K562 (cell line): ENCODE measurements around the gene PNPO. TPM values are rescaled to one million over a fixed set of nuclear protein-coding genes. Genes with fewer than 3 reads are reported as not detected.
A peak's percentile ranks its signal among the peaks of the same experiment; 100 is the strongest.

Experiments
- ETS1 ChIP-seq: conservative IDR thresholded peaks from 2 replicates; pipeline ENCODE4 v1.6.1; 2011; ENCODE audit warnings: low read depth, mild to moderate bottlenecking, low read length; ENCODE audit not compliant: control insufficient read depth
- ETS2 ChIP-seq: IDR thresholded peaks from 2 replicates; pipeline ENCODE4 v1.6.1; 2016; ENCODE audit warnings: borderline replicate concordance, missing genetic modification characterization, mild to moderate bottlenecking, moderate library complexity, missing compliant biosample characterization; ENCODE audit not compliant: poor library complexity, severe bottlenecking
- HIVEP1 ChIP-seq: fragments of 250-450 bp; sonication (Bioruptor Pico); IDR thresholded peaks from 2 replicates; pipeline ENCODE4 v1.4.0; 2020; ENCODE audit warnings: mild to moderate bottlenecking
- HLTF ChIP-seq: fragments of 450-650 bp; IDR thresholded peaks from 2 replicates; pipeline ENCODE4 v1.6.1; 2016
- MEF2D ChIP-seq: conservative IDR thresholded peaks from 2 replicates; pipeline ENCODE4 v1.6.1; 2016; ENCODE audit warnings: low read depth, missing genetic modification characterization, missing compliant biosample characterization
- NONO ChIP-seq, 2 experiments: fragments of 200-400 bp in 1 of 2; fragments of 450-650 bp in 1 of 2; formaldehyde crosslinking in 1 of 2; IDR thresholded peaks; 2 replicates each; pipeline ENCODE4 v1.6.1; 2017; ENCODE audit warnings: low read depth in 2 of 2, mild to moderate bottlenecking in 2 of 2, moderate library complexity in 2 of 2, low read length in 1 of 2
- NUFIP1 ChIP-seq: fragments of 450-650 bp; IDR thresholded peaks from 2 replicates; pipeline ENCODE4 v1.6.1; 2018; ENCODE audit not compliant: partially characterized antibody
- PHF20 ChIP-seq: fragments of 450-650 bp; IDR thresholded peaks from 2 replicates; pipeline ENCODE4 v1.6.1; 2018; ENCODE audit not compliant: partially characterized antibody
- PTBP1 ChIP-seq: fragments of 200-400 bp; formaldehyde crosslinking; IDR thresholded peaks from 2 replicates; pipeline ENCODE4 v1.6.1; 2017; ENCODE audit warnings: low read depth, low read length
- RBBP5 ChIP-seq: fragments of 200-600 bp; sonication (generic); IDR thresholded peaks from 2 replicates; pipeline ENCODE4 v1.6.1; 2012; ENCODE audit warnings: borderline replicate concordance, mild to moderate bottlenecking, low read length, control low read depth, inconsistent platforms; ENCODE audit not compliant: insufficient read depth, poor library complexity, severe bottlenecking
- TBP ChIP-seq: optimal IDR thresholded peaks from 2 replicates; pipeline ENCODE3; 2011; ENCODE audit warnings: low read depth, low read length, improper control_type of control experiment
- ZBED1 ChIP-seq: IDR thresholded peaks from 2 replicates; pipeline ENCODE4 v1.6.1; 2014
- ZEB2 ChIP-seq: fragments of 450-650 bp; IDR thresholded peaks from 2 replicates; pipeline ENCODE4 v1.6.1; 2016
- ZFP91 ChIP-seq: sonication (generic); formaldehyde crosslinking; IDR thresholded peaks from 2 replicates; pipeline ENCODE4 v1.8.0; 2022; ENCODE audit warnings: mild to moderate bottlenecking, missing genetic modification reagents
- ZNF124 ChIP-seq: sonication (generic); formaldehyde crosslinking; IDR thresholded peaks from 2 replicates; pipeline ENCODE4 v1.8.1; 2022; ENCODE audit warnings: missing genetic modification reagents
- ZNF212 ChIP-seq: fragments of 450-650 bp; formaldehyde crosslinking; IDR thresholded peaks from 2 replicates; pipeline ENCODE4 v1.4.0; 2020; ENCODE audit warnings: mild to moderate bottlenecking
- polyA plus RNA-seq, 8 experiments: library from polyadenylated mRNA; depleted of rRNA in 4 of 8; stranded (reverse) in 5 of 8; unstranded in 3 of 8; fragments of >200 nt; fragmentation: Nextera tagmentation in 2 of 8; fragmentation: Illumina TruSeq in 1 of 8; extraction: Ambion mirVana in 2 of 8; extraction: Trizol in 1 of 8; gene quantifications; 2 replicates each; pipeline versions ENCODE4 v1.2.1 to v1.2.3, GENCODE V29; 2011 to 2014; ENCODE audit warnings: inconsistent platforms in 1 of 8, missing spikeins in 1 of 8
- total RNA-seq, 7 experiments: library from RNA; depleted of rRNA in 6 of 7; stranded (reverse); fragments of >200 nt in 6 of 7; fragmentation: Illumina TruSeq in 2 of 7; extraction: Trizol in 2 of 7; gene quantifications; 2 replicates each; pipeline versions ENCODE4 v1.2.1 to v1.2.3, GENCODE V29; 2011 to 2021; ENCODE audit warnings: low replicate concordance in 1 of 7
- TF ChIP-seq, protein P1 (sequence below), 2 experiments: fragments of 150-350 bp in 1 of 2; IDR thresholded peaks; 2 replicates each; pipeline ENCODE4 v1.6.1; 2012 to 2016; ENCODE audit warnings: low read depth in 2 of 2, low read length in 2 of 2, mild to moderate bottlenecking in 1 of 2, moderate library complexity in 1 of 2
- TF ChIP-seq, protein P2 (sequence below): sonication (generic); formaldehyde crosslinking; IDR thresholded peaks from 2 replicates; pipeline ENCODE4 v1.8.0; 2022; ENCODE audit warnings: missing genetic modification reagents, mild to moderate bottlenecking, borderline replicate concordance

PNPO gene
- total and polyA plus RNA-seq, 9 of the 15 experiments (the other 6 are each of a cell fraction or from before 2014, with no cell fraction given) = 16.6 to 39.0 (median 27.4) TPM

DNA sequence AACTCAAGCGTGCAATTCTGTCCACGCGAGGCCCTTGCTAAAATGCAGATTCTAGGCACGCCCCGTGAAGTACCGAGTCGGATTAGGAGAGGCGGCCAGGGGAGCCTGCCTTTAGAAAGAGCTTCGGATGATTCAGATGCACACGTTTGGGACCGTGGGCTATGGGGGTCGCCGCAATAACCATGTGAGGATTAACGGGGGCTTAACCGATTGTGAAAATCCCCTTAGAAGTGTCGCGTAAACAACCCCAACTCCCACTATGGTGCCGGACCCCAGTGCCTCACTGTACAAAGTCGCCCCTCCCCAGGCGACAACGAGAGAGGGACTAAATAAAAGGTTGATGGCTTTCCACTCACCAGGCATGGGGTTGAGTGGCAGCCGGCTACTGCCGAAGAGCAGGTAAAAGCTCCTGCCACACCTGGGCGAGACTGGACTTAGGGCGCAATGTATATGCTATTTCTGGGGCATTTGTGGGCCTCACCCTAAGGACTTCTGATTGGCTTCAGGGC, 46.0 kb upstream of the PNPO start (continued):
- TF ChIP-seq, protein P1, sequence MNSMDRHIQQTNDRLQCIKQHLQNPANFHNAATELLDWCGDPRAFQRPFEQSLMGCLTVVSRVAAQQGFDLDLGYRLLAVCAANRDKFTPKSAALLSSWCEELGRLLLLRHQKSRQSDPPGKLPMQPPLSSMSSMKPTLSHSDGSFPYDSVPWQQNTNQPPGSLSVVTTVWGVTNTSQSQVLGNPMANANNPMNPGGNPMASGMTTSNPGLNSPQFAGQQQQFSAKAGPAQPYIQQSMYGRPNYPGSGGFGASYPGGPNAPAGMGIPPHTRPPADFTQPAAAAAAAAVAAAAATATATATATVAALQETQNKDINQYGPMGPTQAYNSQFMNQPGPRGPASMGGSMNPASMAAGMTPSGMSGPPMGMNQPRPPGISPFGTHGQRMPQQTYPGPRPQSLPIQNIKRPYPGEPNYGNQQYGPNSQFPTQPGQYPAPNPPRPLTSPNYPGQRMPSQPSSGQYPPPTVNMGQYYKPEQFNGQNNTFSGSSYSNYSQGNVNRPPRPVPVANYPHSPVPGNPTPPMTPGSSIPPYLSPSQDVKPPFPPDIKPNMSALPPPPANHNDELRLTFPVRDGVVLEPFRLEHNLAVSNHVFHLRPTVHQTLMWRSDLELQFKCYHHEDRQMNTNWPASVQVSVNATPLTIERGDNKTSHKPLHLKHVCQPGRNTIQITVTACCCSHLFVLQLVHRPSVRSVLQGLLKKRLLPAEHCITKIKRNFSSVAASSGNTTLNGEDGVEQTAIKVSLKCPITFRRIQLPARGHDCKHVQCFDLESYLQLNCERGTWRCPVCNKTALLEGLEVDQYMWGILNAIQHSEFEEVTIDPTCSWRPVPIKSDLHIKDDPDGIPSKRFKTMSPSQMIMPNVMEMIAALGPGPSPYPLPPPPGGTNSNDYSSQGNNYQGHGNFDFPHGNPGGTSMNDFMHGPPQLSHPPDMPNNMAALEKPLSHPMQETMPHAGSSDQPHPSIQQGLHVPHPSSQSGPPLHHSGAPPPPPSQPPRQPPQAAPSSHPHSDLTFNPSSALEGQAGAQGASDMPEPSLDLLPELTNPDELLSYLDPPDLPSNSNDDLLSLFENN (IDR thresholded peaks at IDR 0.05; ENCODE audit: low read depth in 2 of 2, low read length in 2 of 2) = peak in 1 of 2 experiments; percentile 60; a peak in 2 of 4 replicates
- TF ChIP-seq ZFP91 (CRISPR knock-in tag) (peak; percentile 49; the same call in 1 of the 2 replicates), ETS1 (no peak), HLTF (no peak), HIVEP1 (CRISPR knock-in tag) (no peak), MEF2D (peak; percentile 78; the same call in 1 of the 2 replicates), ETS2 (tag) (no peak), RBBP5 (peak; percentile 44), PTBP1 (no peak), PHF20 (peak; percentile 48), ZBED1 (no peak), ZEB2 (peak; percentile 35; the same call in 1 of the 2 replicates), NONO (IDR thresholded peaks at IDR 0.05; ENCODE audit: low read depth in 2 of 2, low read length in 1 of 2) (peak in 1 of 2 experiments; percentile 61; a peak in 1 of 4 replicates), NUFIP1 (no peak), TBP (peak; percentile 94), ZNF124 (CRISPR knock-in tag) (no peak), ZNF212 (CRISPR knock-in tag) (peak; percentile 87; the same call in 1 of the 2 replicates)
- TF ChIP-seq, protein P2, sequence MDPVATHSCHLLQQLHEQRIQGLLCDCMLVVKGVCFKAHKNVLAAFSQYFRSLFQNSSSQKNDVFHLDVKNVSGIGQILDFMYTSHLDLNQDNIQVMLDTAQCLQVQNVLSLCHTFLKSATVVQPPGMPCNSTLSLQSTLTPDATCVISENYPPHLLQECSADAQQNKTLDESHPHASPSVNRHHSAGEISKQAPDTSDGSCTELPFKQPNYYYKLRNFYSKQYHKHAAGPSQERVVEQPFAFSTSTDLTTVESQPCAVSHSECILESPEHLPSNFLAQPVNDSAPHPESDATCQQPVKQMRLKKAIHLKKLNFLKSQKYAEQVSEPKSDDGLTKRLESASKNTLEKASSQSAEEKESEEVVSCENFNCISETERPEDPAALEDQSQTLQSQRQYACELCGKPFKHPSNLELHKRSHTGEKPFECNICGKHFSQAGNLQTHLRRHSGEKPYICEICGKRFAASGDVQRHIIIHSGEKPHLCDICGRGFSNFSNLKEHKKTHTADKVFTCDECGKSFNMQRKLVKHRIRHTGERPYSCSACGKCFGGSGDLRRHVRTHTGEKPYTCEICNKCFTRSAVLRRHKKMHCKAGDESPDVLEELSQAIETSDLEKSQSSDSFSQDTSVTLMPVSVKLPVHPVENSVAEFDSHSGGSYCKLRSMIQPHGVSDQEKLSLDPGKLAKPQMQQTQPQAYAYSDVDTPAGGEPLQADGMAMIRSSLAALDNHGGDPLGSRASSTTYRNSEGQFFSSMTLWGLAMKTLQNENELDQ (CRISPR knock-in tag) = no peak
